Fibroblast of skin of back (primary cell): ENCODE measurements around the gene ST6GALNAC1. TPM values are rescaled to one million over a fixed set of nuclear protein-coding genes. Genes with fewer than 3 reads are reported as not detected.

ENCODE experiments used
- DNase-seq: peaks from one replicate; pipeline ENCODE4 v3.0.0-alpha.2; 2013
- polyA plus RNA-seq, 2 experiments: library from polyadenylated mRNA; unstranded; fragments of 120-200 nt; gene quantifications; one replicate each; pipeline ENCODE4 v1.2.1, GENCODE V29; 2013; ENCODE audit not compliant: insufficient read length in 2 of 2

ST6GALNAC1 gene
- polyA plus RNA-seq (2013, experiment 1 of 2; ENCODE audit: insufficient read length): not detected
- not detected for polyA plus RNA-seq (2013, experiment 2 of 2; ENCODE audit: insufficient read length)

GRCh38 chr17:76643553-76644148, at the start of gene ST6GALNAC1:
Gene ST6GALNAC1, minus strand, starts transcription at chr17:76643757. Its CDS starts 119 bp downstream, at chr17:76643638.
- no peak for DNase-seq

GRCh38 chr17:76691379-76692191, 48.0 kb upstream of the ST6GALNAC1 start:
- DNase-seq: no peak

- DNase-seq: no peak
Observed at GRCh38 chr17:76690596-76691280, 47.2 kb upstream of the ST6GALNAC1 start.

- DNase-seq: no peak
Observed at GRCh38 chr17:76689859-76690258, 46.3 kb upstream of the ST6GALNAC1 start.

- DNase-seq: no peak
Observed at GRCh38 chr17:76688165-76688622, 44.6 kb upstream of the ST6GALNAC1 start.

GRCh38 chr17:76687298-76688164, 44.0 kb upstream of the ST6GALNAC1 start:
- no peak for DNase-seq

GRCh38 chr17:76686538-76687297, 43.2 kb upstream of the ST6GALNAC1 start:
- DNase-seq: no peak

- no peak for DNase-seq
Observed at GRCh38 chr17:76685846-76686245, 42.3 kb upstream of the ST6GALNAC1 start.

GRCh38 chr17:76685366-76685765, 41.8 kb upstream of the ST6GALNAC1 start:
- no peak for DNase-seq

GRCh38 chr17:76684756-76685155, 41.2 kb upstream of the ST6GALNAC1 start:
- DNase-seq: no peak

- no peak for DNase-seq
Observed at GRCh38 chr17:76683921-76684745, 40.6 kb upstream of the ST6GALNAC1 start.

GRCh38 chr17:76683011-76683755, 39.6 kb upstream of the ST6GALNAC1 start:
- DNase-seq: no peak

GRCh38 chr17:76682296-76682695, 38.7 kb upstream of the ST6GALNAC1 start:
- peak; percentile 49 for DNase-seq

- DNase-seq: peak; percentile 61
Observed at GRCh38 chr17:76681222-76682137, 37.9 kb upstream of the ST6GALNAC1 start.

- DNase-seq: no peak
Observed at GRCh38 chr17:76679239-76679638, 35.7 kb upstream of the ST6GALNAC1 start.

GRCh38 chr17:76678330-76678729, 34.8 kb upstream of the ST6GALNAC1 start:
- DNase-seq: no peak

- DNase-seq: no peak
Observed at GRCh38 chr17:76677406-76677805, 33.8 kb upstream of the ST6GALNAC1 start.

GRCh38 chr17:76676629-76677028, 33.1 kb upstream of the ST6GALNAC1 start:
- DNase-seq: no peak

GRCh38 chr17:76675648-76676047, 32.1 kb upstream of the ST6GALNAC1 start:
- DNase-seq: no peak
